Activated CD4-positive, CD25-positive, alpha-beta regulatory T cell treated with anti-CD3 and anti-CD28 coated beads, Interleukin-2, amount 50 U/mL, for 72 hours (primary cell): ENCODE measurements around the gene PCNX2.

Experiments used
- DNase-seq: peaks from one replicate; pipeline ENCODE4 v3.0.0; 2021

The PCNX2 gene

DNA sequence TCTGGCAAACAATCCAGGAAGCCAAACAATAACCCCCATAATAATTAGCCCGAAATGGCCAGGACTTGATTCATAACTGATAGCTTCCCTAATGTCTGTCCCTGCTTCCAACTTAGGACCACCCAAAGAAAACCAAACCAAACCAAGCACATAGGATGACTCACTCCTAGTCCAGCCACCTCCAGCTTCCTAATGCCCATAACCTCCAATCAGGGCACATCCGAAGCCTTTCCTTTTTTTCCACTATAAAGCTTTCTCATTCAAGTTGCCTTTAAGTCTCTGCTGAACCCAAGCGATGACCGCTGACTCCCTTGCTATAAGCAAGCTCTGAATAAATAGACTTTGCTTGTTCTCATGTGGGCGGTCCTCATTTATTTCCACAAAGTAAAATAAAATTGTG is 40.4 kb downstream of the PCNX2 start:
- DNase-seq: no peak

- DNase-seq: no peak
Measured at GRCh38 chr1:233253832-233254331, 41.6 kb downstream of the PCNX2 start.

DNA sequence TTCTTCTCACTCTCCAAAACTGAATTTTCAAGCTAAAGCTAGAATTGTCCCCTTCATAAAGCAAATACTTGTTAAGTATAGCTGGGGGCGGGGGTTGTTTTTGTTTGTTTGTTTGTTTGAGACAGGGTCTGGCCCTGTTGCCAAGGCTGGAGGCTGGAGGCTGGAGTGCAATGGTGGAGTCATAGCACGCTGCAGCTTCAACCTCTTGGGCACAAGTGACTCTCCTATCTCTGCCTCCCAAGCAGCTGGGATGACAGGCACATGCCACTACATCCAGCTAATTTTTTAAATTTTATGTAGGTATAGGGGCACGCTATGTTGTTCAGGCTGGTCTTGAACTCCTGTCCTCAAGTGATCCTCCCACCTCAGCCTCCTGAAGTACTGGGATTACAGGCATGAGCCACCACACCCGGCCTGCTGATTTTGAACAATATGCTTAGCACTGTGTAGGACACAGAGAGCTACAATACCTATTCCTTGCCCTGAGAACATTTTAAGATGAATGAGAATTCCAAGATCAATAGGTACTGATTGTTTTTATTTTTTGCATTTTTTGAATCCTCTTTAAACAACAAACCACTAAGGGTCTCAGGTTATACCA is 42.2 kb downstream of the PCNX2 start:
- DNase-seq: no peak

DNA sequence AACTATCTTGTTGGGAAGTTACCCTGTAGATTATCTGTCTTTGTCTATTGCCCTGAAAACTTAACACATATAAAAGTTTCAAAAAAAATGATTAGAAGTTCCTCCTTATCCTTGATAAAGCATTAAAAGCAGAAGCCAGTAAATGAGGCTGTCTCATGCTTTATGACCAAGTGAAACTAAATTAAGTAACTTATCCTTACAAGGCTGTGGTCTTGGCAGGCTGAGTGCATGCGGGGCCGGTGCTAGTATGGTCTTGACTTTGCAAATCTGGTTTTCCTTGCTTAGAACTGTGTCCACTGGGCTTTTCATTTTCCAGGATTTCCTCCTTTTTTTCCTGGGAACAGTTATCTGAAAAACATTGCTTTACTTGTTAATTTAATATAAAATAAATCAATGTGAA is 43.1 kb downstream of the PCNX2 start:
- DNase-seq: no peak

DNA sequence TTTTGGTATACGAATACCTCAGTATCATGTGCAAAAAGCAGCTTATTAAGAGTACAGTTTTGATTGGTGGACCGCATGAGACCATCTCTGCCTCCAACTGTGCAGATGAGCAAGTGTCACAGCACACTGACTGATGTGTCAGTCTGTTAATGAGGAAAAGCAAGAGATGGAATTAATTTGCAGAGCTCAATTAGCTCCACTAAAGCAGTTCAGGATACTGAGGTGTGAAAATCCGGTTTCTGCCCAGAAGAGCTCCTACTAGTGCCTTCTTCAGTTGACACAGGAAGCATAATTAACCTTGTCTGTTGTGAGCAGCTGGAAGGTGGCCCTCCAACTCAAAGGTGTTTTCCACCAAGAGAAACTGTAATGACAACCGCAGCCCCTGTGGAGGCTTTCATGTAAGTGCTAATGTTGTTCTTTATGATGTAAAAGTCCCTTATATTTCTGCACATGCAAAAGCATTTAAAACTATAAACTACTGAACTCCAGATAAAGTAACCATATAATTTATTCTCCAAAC is 44.3 kb downstream of the PCNX2 start:
- no peak for DNase-seq

GRCh38 chr1:233248014-233248413 is 47.5 kb downstream of the PCNX2 start:
- no peak for DNase-seq

- DNase-seq: no peak
Measured at GRCh38 chr1:233246965-233247364, 48.6 kb downstream of the PCNX2 start.

DNA sequence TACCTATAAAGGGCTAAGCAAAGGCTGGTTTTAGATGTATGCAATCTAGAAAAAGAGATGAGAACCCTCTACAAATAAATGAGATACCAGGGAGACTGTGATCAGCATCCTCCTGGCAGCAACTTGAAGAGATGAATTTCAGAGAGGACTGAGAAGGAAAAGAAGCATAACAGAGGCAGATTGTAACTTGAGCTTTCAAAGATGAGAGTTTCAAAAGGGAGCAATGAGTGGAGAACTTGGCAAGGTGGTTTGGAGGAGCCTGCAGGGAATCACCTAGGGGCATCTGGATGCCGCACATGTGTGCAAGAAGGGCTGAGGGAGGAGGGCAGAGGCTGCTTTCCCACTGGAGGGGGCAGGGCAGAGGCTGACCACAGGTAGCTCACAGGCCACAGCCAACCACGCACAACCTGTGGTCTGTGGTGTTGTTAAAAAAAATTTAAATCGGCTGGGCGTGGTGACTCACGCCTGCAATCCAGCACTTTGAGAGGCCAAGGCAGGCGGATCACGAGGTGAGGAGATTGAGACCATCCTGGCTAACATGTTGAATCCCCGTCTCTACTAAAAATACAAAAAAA is 50.2 kb downstream of the PCNX2 start:
- no peak for DNase-seq

DNA sequence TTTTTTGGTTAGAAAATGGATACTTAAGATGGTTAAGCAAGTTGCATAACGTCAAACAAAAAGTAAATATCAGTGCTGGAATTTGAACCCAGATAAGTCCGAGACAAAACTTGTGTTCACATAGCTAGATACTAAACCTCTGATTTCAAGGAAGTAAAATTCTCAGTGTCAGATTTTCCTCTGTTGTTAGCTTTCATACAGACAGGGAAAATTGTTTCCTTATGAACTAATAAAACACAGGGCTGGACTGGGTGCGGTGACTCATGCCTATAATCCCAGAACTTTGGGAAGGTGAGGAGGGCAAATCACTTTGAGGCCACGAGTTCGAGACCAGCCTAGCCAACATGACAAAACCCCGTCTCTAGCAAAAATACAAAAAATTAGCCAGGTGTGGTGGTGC is 51.3 kb downstream of the PCNX2 start:
- no peak for DNase-seq

GRCh38 chr1:233242827-233243483 is 52.6 kb downstream of the PCNX2 start:
- DNase-seq: no peak

DNA sequence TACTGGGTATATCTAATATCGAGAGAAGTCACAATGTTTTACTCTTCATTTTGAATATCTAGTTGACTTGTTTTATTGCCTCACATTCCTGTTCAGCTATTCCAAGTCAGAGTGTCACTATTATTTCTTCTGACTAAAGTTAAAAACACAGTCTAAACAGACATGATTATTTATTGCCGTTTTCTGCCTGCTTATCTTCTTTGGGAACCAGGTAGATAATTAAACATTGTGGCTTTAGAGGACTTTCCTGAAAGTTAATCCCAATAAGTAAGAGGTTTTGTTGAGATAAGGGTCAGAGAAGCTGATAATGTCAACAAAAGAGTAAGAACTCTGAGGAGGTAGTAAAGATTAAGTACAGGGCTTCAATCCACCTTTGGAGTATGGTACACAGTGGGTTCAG is 53.8 kb downstream of the PCNX2 start:
- no peak for DNase-seq

GRCh38 chr1:233240829-233241682 is 54.5 kb downstream of the PCNX2 start:
- no peak for DNase-seq

GRCh38 chr1:233240371-233240770 is 55.2 kb downstream of the PCNX2 start:
- no peak for DNase-seq

- DNase-seq: no peak
Measured at GRCh38 chr1:233238884-233239431, 56.6 kb downstream of the PCNX2 start.

DNA sequence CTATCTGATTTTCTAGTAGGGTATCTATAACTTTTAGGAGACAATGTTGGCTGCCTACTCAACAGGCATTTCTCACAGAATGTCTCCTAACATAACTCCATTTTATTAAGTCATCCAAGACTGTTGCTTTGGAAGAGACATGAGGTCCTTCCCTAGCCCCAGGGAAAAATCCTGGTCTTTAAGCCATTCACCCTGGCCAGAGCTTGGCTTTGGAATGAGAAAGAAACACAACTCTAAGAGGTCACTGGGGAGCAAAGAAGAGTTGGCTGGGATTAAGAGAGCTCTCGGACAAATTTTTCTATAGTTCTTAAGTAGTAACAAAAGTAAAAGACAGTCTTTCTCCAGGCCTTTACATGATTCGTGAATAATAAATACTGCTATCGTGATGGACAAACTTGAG is 57.9 kb downstream of the PCNX2 start:
- no peak for DNase-seq

DNA sequence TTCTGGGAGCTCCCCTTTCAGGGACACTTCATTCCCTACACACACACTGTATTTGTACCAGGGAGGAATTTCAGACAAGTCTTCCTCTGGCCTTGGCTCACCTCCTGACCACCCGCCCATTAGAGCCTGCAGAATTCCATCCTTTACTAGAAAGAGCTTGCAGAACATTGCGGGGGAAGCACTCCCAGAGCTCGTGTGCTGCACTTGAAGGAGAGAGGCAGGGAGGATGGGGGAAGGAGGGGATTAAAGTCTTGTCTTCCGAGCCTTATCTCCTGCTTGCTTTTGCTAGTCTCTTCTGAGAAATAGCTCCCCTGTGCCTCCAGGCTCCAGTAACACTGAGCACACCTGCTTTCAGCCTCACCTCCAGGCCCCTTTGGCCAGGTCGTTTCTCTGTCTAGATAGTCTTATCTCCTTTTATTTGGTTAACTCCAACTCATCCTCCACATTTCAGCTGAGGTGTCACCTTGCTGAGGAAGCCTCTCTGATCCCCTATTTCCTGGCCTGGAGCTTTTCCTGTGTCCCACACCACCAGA is 62.0 kb downstream of the PCNX2 start:
- no peak for DNase-seq

- no peak for DNase-seq
Measured at GRCh38 chr1:233230011-233230410, 65.5 kb downstream of the PCNX2 start.

- no peak for DNase-seq
Measured at GRCh38 chr1:233229288-233229687, 66.2 kb downstream of the PCNX2 start.

- no peak for DNase-seq
Measured at GRCh38 chr1:233227930-233228465, 67.5 kb downstream of the PCNX2 start.

- DNase-seq: no peak
Measured at GRCh38 chr1:233224311-233224710, 71.2 kb downstream of the PCNX2 start.

DNA sequence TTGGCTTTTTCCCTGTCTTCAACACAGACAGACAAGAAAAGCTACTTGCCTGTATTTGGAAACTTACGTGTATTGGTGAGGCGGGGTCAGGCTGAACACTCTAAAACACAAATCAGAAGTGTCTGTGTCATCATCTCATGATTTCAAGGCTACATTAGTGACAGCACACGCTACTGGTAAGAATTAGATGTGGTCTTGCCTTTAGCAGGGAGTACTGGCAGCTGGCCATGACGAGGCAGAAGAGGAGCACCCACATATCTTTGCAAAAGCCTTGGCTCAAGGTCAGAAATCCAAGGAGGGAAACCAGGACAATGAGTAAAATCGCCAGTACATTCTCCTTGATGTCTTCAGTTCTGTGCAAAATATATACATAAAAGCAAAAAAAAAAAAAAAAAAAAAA is 77.7 kb downstream of the PCNX2 start:
- DNase-seq: no peak

DNA sequence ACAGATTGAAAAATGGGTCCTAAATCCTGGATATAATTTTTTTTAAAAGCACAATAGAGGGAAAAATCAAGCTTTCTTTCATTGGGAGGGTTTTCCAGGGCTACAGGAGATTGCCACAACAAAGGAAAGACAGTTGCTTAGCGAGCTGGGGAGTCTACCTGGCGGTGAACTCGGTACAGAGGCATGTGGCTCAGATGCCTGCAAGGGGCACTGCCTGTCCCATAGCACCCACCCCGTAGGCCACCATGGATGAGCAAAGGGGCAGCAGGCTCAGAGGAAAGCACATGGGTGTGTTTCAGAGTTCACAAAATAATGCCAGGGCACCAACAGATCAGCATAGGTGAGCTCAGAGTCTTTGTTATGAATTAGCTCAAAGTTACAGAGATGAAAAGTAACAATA is 79.5 kb downstream of the PCNX2 start:
- DNase-seq: no peak
